HEK293T (cell line): ENCODE results near the gene SETD5.

Experiments
- CTCF ChIA-PET: fragments of 350-600 bp; formaldehyde crosslinking; extraction: SDS; loops from one replicate; lab custom pipeline; 2021; ENCODE audit warnings: antibody characterized with exemption, inconsistent platforms; lab: Yijun Ruan, JAX
- POLR2A ChIA-PET: fragments of 350-600 bp; formaldehyde crosslinking; extraction: SDS; loops from one replicate; lab custom pipeline; 2020; ENCODE audit warnings: antibody characterized with exemption, inconsistent platforms; lab: Yijun Ruan, JAX
- DNase-seq: peaks from one replicate; pipeline ENCODE4 v3.0.0; 2012; ENCODE audit warnings: mixed read lengths; ENCODE audit errors: extremely low spot score
- ARNT ChIP-seq: fragments of 450-650 bp; IDR thresholded peaks from 2 replicates; pipeline ENCODE4 v1.6.1; 2017; ENCODE audit warnings: mild to moderate bottlenecking
- BHLHE40 ChIP-seq: fragments of 450-650 bp; IDR thresholded peaks from 2 replicates; pipeline ENCODE4 v1.6.1; 2016; ENCODE audit warnings: mild to moderate bottlenecking, moderate library complexity, borderline replicate concordance
- CTBP1 ChIP-seq: fragments of 450-650 bp; IDR thresholded peaks from 2 replicates; pipeline ENCODE4 v1.6.1; 2016; ENCODE audit warnings: borderline replicate concordance
- ELF4 ChIP-seq: fragments of 450-650 bp; IDR thresholded peaks from 2 replicates; pipeline ENCODE4 v1.6.1; 2017; ENCODE audit warnings: antibody characterized with exemption
- FOXA1 ChIP-seq: fragments of 450-650 bp; IDR thresholded peaks from 2 replicates; pipeline ENCODE4 v1.6.1; 2016; ENCODE audit warnings: mild to moderate bottlenecking
- FOXK2 ChIP-seq: fragments of 450-650 bp; IDR thresholded peaks from 2 replicates; pipeline ENCODE4 v1.6.1; 2016; ENCODE audit warnings: mild to moderate bottlenecking
- FOXM1 ChIP-seq: fragments of 450-650 bp; IDR thresholded peaks from 2 replicates; pipeline ENCODE4 v1.6.1; 2017; ENCODE audit warnings: mild to moderate bottlenecking, borderline replicate concordance
- HDGF ChIP-seq: fragments of 450-650 bp; IDR thresholded peaks from 2 replicates; pipeline ENCODE4 v1.6.1; 2017; ENCODE audit warnings: antibody characterized with exemption, borderline replicate concordance
- L3MBTL2 ChIP-seq: fragments of 450-650 bp; conservative IDR thresholded peaks from 2 replicates; pipeline ENCODE4 v1.6.1; 2016; ENCODE audit warnings: mild to moderate bottlenecking
- LEF1 ChIP-seq: fragments of 450-650 bp; IDR thresholded peaks from 2 replicates; pipeline ENCODE4 v1.6.1; 2017; ENCODE audit warnings: mild to moderate bottlenecking, borderline replicate concordance
- NFRKB ChIP-seq: fragments of 450-650 bp; IDR thresholded peaks from 2 replicates; pipeline ENCODE4 v1.6.1; 2016; ENCODE audit warnings: mild to moderate bottlenecking, moderate library complexity
- SP1 ChIP-seq: fragments of 450-650 bp; IDR thresholded peaks from 2 replicates; pipeline ENCODE4 v1.6.1; 2017
- SUZ12 ChIP-seq: fragments of 450-650 bp; IDR thresholded peaks from 2 replicates; pipeline ENCODE4 v1.6.1; 2016; ENCODE audit warnings: mild to moderate bottlenecking
- TARDBP ChIP-seq: fragments of 450-650 bp; IDR thresholded peaks from 2 replicates; pipeline ENCODE4 v1.6.1; 2016
- ZNF384 ChIP-seq: fragments of 450-650 bp; IDR thresholded peaks from 2 replicates; pipeline ENCODE4 v1.6.1; 2016
- TF ChIP-seq, protein P1 (sequence below): fragments of 450-650 bp; IDR thresholded peaks from 2 replicates; pipeline ENCODE4 v1.6.1; 2016

Gene SETD5

DNA sequence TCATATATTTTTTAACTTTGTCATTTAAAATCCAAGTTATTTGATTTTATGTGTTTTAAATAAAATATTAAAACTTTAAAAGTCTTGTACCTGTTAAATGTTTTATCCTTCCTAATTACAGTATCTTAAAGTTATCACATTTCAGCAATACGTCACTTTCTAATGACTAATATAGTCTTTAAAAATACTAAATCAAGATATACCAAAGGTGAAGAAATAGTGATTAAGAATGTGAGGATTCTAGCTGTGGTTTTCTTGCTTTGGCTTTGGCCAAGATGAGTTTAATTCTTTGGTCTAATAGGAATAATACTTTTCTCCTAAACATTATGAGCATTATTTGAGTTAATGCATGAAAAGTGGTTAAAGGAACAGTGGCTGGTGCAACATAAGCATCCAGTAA is 13.9 kb downstream of the SETD5 start:
- DNase-seq: no peak
- POLR2A ChIA-PET: interaction anchor here (1.8 to 2.4 kb wide), 2 partner anchors 15 to 48 kb away, joined by 6 to 11 read pairs; partner anchors contain the start of genes SETD5 and THUMPD3
- CTCF ChIA-PET: no interaction called here
- TF ChIP-seq L3MBTL2 (no peak), CTBP1 (no peak), SP1 (no peak), FOXM1 (no peak), ARNT (no peak), ZNF384 (no peak), HDGF (no peak), NFRKB (no peak), ELF4 (no peak), FOXA1 (no peak), BHLHE40 (no peak), SUZ12 (no peak), TARDBP (no peak)
- TF ChIP-seq, protein P1, sequence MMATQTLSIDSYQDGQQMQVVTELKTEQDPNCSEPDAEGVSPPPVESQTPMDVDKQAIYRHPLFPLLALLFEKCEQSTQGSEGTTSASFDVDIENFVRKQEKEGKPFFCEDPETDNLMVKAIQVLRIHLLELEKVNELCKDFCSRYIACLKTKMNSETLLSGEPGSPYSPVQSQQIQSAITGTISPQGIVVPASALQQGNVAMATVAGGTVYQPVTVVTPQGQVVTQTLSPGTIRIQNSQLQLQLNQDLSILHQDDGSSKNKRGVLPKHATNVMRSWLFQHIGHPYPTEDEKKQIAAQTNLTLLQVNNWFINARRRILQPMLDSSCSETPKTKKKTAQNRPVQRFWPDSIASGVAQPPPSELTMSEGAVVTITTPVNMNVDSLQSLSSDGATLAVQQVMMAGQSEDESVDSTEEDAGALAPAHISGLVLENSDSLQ: no peak

- POLR2A ChIA-PET: no interaction called here
- TF ChIP-seq, protein P1: no peak
- TF ChIP-seq ZNF384: peak; percentile 67
- CTCF ChIA-PET: no interaction called here
- no peak for DNase-seq
Measured at GRCh38 chr3:9412293-9412692, 14.9 kb downstream of the SETD5 start.

DNA sequence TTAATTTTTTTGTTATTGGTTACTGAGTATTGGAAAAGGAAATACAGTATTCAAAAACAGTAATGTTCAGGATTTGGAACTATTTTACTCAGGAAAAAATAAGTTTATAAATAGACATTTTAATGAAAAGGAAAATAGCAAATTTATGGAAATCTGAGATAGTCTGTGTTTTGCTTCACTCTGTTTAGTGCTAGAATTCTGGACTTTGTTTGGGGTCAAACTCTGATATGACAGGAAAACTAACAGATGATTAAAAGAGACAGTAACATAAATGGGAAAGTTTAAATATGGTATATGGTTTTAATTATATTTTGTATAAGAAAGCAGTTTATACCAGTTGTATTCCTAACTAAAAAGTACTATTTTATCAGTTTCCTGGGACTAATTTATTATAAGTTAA is 17.4 kb downstream of the SETD5 start:
- POLR2A ChIA-PET: interaction anchor here (2.9 kb wide), 1 partner anchor 18 kb away, joined by 15 read pairs; the partner anchor contains the start of gene SETD5
- CTCF ChIA-PET: no interaction called here
- DNase-seq: no peak
- TF ChIP-seq FOXA1 (no peak), L3MBTL2 (no peak), HDGF (no peak), NFRKB (no peak), BHLHE40 (no peak), ARNT (no peak), FOXM1 (no peak), SUZ12 (no peak), CTBP1 (no peak), ZNF384 (no peak), ELF4 (no peak), LEF1 (no peak), TARDBP (no peak)
- TF ChIP-seq, protein P1: no peak

GRCh38 chr3:9415485-9416138 is 18.2 kb downstream of the SETD5 start:
- no peak for DNase-seq
- ChIA-PET POLR2A (interaction anchor here (1.2 to 2.9 kb wide), 2 partner anchors 19 to 53 kb away, joined by 5 to 15 read pairs; partner anchors contain the start of genes SETD5 and THUMPD3), CTCF (interaction anchor here (1.7 kb wide), 1 partner anchor 13 kb away, joined by 6 read pairs; no protein-coding TSS in a partner anchor)
- TF ChIP-seq BHLHE40 (no peak), SP1 (no peak), ARNT (no peak), ZNF384 (no peak), CTBP1 (no peak), HDGF (no peak), FOXA1 (no peak), TARDBP (no peak), NFRKB (no peak), ELF4 (no peak), FOXK2 (no peak), LEF1 (no peak)
- TF ChIP-seq, protein P1: no peak

- ChIA-PET POLR2A (interaction anchor here (1.2 to 2.9 kb wide), 2 partner anchors 20 to 53 kb away, joined by 5 to 15 read pairs; partner anchors contain the start of genes SETD5 and THUMPD3), CTCF (interaction anchor here (1.7 kb wide), 1 partner anchor 13 kb away, joined by 6 read pairs; no protein-coding TSS in a partner anchor)
- DNase-seq: no peak
- TF ChIP-seq NFRKB: no peak
- no peak for TF ChIP-seq ARNT
- no peak for TF ChIP-seq ZNF384
- TF ChIP-seq FOXA1: no peak
- TF ChIP-seq ELF4: no peak
- no peak for TF ChIP-seq SP1
- TF ChIP-seq, protein P1: no peak
- no peak for TF ChIP-seq CTBP1
- no peak for TF ChIP-seq L3MBTL2
- TF ChIP-seq SUZ12: no peak
- TF ChIP-seq TARDBP: no peak
Measured at GRCh38 chr3:9416139-9416780, 18.8 kb downstream of the SETD5 start.
